Gastroesophageal sphincter (tissue), 4 donors: Measurements from ENCODE around the gene RGS5. TPM values are rescaled to one million over a fixed set of nuclear protein-coding genes. Genes with fewer than 3 reads are reported as not detected.

Experiments
- ATAC-seq: fragments of 150-250 bp; one replicate; pipeline ENCODE4 v1.9.1; 2016; ENCODE audit warnings: mild to moderate bottlenecking, moderate library complexity
- H3K27ac ChIP-seq, 4 donors: fragments of 200-600 bp; sonication (generic) in 3 of 4; 1 replicate in 3 of 4; 2 replicates in 1 of 4; pipeline ENCODE4 v1.5.1; 2016 to 2019
- H3K27me3 ChIP-seq: fragments of 200-600 bp; sonication (generic); one replicate; pipeline ENCODE4 v1.5.1; 2019
- H3K36me3 ChIP-seq, 2 donors: fragments of 200-600 bp; sonication (generic); one replicate each; pipeline ENCODE4 v1.5.1; 2019; ENCODE audit warnings: control low read depth in 1 of 2
- H3K4me1 ChIP-seq, 3 donors: fragments of 200-600 bp; sonication (generic); 1 replicate in 2 of 3; 2 replicates in 1 of 3; pipeline ENCODE4 v1.5.1; 2016 to 2019; ENCODE audit warnings: control low read depth in 2 of 3
- H3K4me3 ChIP-seq, 2 donors: fragments of 200-600 bp; sonication (generic); one replicate each; pipeline ENCODE4 v1.5.1; 2019; ENCODE audit warnings: mild to moderate bottlenecking in 1 of 2, moderate library complexity in 1 of 2
- H3K9me3 ChIP-seq, 3 donors: fragments of 200-600 bp; sonication (generic); one replicate each; pipeline ENCODE4 v1.5.1; 2017 to 2019; ENCODE audit warnings: control low read depth in 2 of 3
- CTCF ChIP-seq, 4 experiments: fragments of 200-600 bp in 2 of 4; fragments of 450-650 bp in 2 of 4; sonication (generic) in 1 of 4; IDR thresholded peaks; one replicate each; pipeline ENCODE4 v1.5.1; 2017 to 2019; ENCODE audit warnings: antibody characterized with exemption in 4 of 4, mild to moderate bottlenecking in 2 of 4, moderate library complexity in 2 of 4
- EP300 ChIP-seq: sonication (generic); formaldehyde crosslinking; IDR thresholded peaks from one replicate; pipeline ENCODE4 v1.6.1; 2017; ENCODE audit warnings: antibody characterized with exemption, mild to moderate bottlenecking
- POLR2A ChIP-seq, 2 donors: fragments of 450-650 bp; IDR thresholded peaks; one replicate each; pipeline ENCODE4 v1.6.1; 2017; ENCODE audit warnings: antibody characterized with exemption in 2 of 2, mild to moderate bottlenecking in 2 of 2, moderate library complexity in 1 of 2
- POLR2AphosphoS5 ChIP-seq: sonication (generic); formaldehyde crosslinking; IDR thresholded peaks from one replicate; pipeline ENCODE4 v1.6.1; 2017; ENCODE audit warnings: antibody characterized with exemption
- WGBS, 2 donors: methylation state at CpG; one replicate each; pipeline ENCODE4 v1.1.5; 2018; ENCODE audit warnings: low coverage in 1 of 2; 5-methylcytosine and 5-hydroxymethylcytosine counted together
- total RNA-seq, 4 donors: library from RNA; depleted of rRNA; stranded (reverse); fragments of >200 nt; gene quantifications; one replicate each; pipeline ENCODE4 v1.1.0, GENCODE V29; 2016

The RGS5 gene
- total RNA-seq, 4 donors from 2014 or later = 267 to 427 (median 386) TPM

GRCh38 chr1:163176797-163177196 is 25.9 kb downstream of the RGS5 start:
- Histone ChIP-seq H3K27ac (no peak overlapping the region), H3K27me3 (no peaks in the 10 kb centered on the region), H3K4me3 (no peak overlapping the region), H3K9me3 (no peaks in the 10 kb centered on the region), H3K36me3 (no peaks in the 10 kb centered on the region), H3K4me1 (peaks cover 4 to 47% (median 9%) of the 10 kb centered on the region in 3 donors)
- ATAC-seq = no peak
- WGBS, 2 donors = 49 to 75% methylated on average over 2 to 4 of the region's 4 CpGs
- TF ChIP-seq POLR2AphosphoS5 = no peak
- no peak for TF ChIP-seq POLR2A (IDR thresholded peaks at IDR 0.05)
- TF ChIP-seq CTCF (IDR thresholded peaks at IDR 0.05) = no peak
- TF ChIP-seq EP300 = no peak

GRCh38 chr1:163174524-163175437 is 27.9 kb downstream of the RGS5 start:
- no peaks in the 10 kb centered on the region for H3K9me3 ChIP-seq
- no peaks in the 10 kb centered on the region for H3K27me3 ChIP-seq
- 16 to 24% methylated on average over 14 to 18 of the region's 18 CpGs for WGBS, 2 donors
- peak overlapping the region; percentile 66 to 81 (median 80) for H3K27ac ChIP-seq
- peak; percentile 64 for ATAC-seq
- H3K4me1 ChIP-seq = peaks cover 4 to 67% (median 14%) of the 10 kb centered on the region in 3 donors
- no peak for TF ChIP-seq EP300
- TF ChIP-seq CTCF (IDR thresholded peaks at IDR 0.05) = peak; percentile 85 to 92 (median 88)
- H3K4me3 ChIP-seq = peak overlapping the region; percentile 30 to 34
- no peaks in the 10 kb centered on the region for H3K36me3 ChIP-seq

GRCh38 chr1:163173121-163173520 is 29.6 kb downstream of the RGS5 start:
- Histone ChIP-seq H3K27me3 (no peaks in the 10 kb centered on the region), H3K9me3 (no peaks in the 10 kb centered on the region), H3K27ac (peak overlapping the region; percentile 49 to 81 (median 68)), H3K4me1 (peaks cover 4 to 69% (median 14%) of the 10 kb centered on the region in 3 donors), H3K36me3 (no peaks in the 10 kb centered on the region), H3K4me3 (no peak overlapping the region)
- ATAC-seq = no peak
- no peak for TF ChIP-seq POLR2A (IDR thresholded peaks at IDR 0.05)
- 8 to 11% methylated on average over 4 of the region's 4 CpGs for WGBS, 2 donors

GRCh38 chr1:163172596-163172995 is 30.1 kb downstream of the RGS5 start:
- 14 to 21% methylated on average over 2 of the region's 2 CpGs for WGBS, 2 donors
- Histone ChIP-seq H3K27me3 (no peaks in the 10 kb centered on the region), H3K4me1 (peaks cover 4 to 74% (median 14%) of the 10 kb centered on the region in 3 donors), H3K4me3 (no peak overlapping the region), H3K36me3 (no peaks in the 10 kb centered on the region), H3K9me3 (no peaks in the 10 kb centered on the region), H3K27ac (peak overlapping the region; percentile 49 to 81 (median 68))
- no peak for ATAC-seq
- no peak for TF ChIP-seq POLR2A (IDR thresholded peaks at IDR 0.05)

GRCh38 chr1:163171826-163172225 is 30.9 kb downstream of the RGS5 start:
- Histone ChIP-seq H3K9me3 (no peaks in the 10 kb centered on the region), H3K27me3 (no peaks in the 10 kb centered on the region), H3K27ac (peak overlapping the region; percentile 49 to 81 (median 68)), H3K4me1 (peaks cover 4 to 82% (median 14%) of the 10 kb centered on the region in 3 donors), H3K36me3 (no peaks in the 10 kb centered on the region), H3K4me3 (no peak overlapping the region)
- 29 to 30% methylated on average over 4 to 5 of the region's 5 CpGs for WGBS, 2 donors
- TF ChIP-seq POLR2A (IDR thresholded peaks at IDR 0.05) (no peak), POLR2AphosphoS5 (no peak), EP300 (no peak), CTCF (IDR thresholded peaks at IDR 0.05) (no peak)
- no peak for ATAC-seq
